Gastrocnemius medialis (tissue), 4 donors: ENCODE results near the gene PHLDB2. TPM values are rescaled to one million over a fixed set of nuclear protein-coding genes. Genes with fewer than 3 reads are reported as not detected.

ENCODE experiments used
- ATAC-seq, 2 donors: fragments of 150-250 bp; one replicate each; pipeline ENCODE4 v1.9.1; 2016
- DNase-seq, 2 donors: peaks; one replicate each; pipeline ENCODE4 v3.0.0-alpha.2; 2019
- H3K27ac ChIP-seq, 4 donors: fragments of 200-600 bp; sonication (generic); 1 replicate in 1 of 4; 2 replicates in 3 of 4; pipeline ENCODE4 v1.5.1; 2016 to 2018; ENCODE audit warnings: mild to moderate bottlenecking in 2 of 4, moderate library complexity in 1 of 4
- H3K27me3 ChIP-seq, 3 donors: fragments of 200-600 bp; sonication (generic) in 2 of 3; 1 replicate in 1 of 3; 2 replicates in 2 of 3; pipeline versions ENCODE4 v1.5.1 to v1.6.0; 2016 to 2019; ENCODE audit warnings: mild to moderate bottlenecking in 1 of 3, moderate library complexity in 1 of 3
- H3K36me3 ChIP-seq, 2 donors: fragments of 200-600 bp; sonication (generic) in 1 of 2; one replicate each; pipeline ENCODE4 v1.5.1; 2017 to 2018
- H3K4me1 ChIP-seq, 2 donors: fragments of 200-600 bp; sonication (generic) in 1 of 2; one replicate each; pipeline ENCODE4 v1.5.1; 2016 to 2017; ENCODE audit warnings: mild to moderate bottlenecking in 2 of 2
- H3K4me3 ChIP-seq, 4 donors: fragments of 200-600 bp; sonication (generic) in 3 of 4; 1 replicate in 1 of 4; 2 replicates in 3 of 4; pipeline ENCODE4 v1.5.1; 2016 to 2019; ENCODE audit warnings: mild to moderate bottlenecking in 2 of 4
- H3K9me3 ChIP-seq, 3 donors: fragments of 200-600 bp; sonication (generic) in 2 of 3; 1 replicate in 1 of 3; 2 replicates in 2 of 3; pipeline ENCODE4 v1.5.1; 2016 to 2019
- POLR2A ChIP-seq, 2 donors: fragments of 450-650 bp; IDR thresholded peaks; one replicate each; pipeline ENCODE4 v1.6.1; 2017; ENCODE audit warnings: antibody characterized with exemption in 2 of 2, mild to moderate bottlenecking in 2 of 2, moderate library complexity in 2 of 2
- in situ Hi-C, 4 donors: fragments of 200-750 bp; cut with MboI; loops; one replicate each; pipeline versions ENCODE4 v1.15.0 to v1.8.0; 2017; ENCODE audit warnings: low sequenced_read_pairs in 4 of 4
- intact Hi-C: fragments of 100-400 bp; cut with DNase I; formaldehyde crosslinking; loops from one replicate; pipeline ENCODE4 v1.15.1; 2023; ENCODE audit warnings: low total_unique reads
- total RNA-seq, 4 donors: library from RNA; depleted of rRNA; stranded (reverse); fragments of >200 nt; gene quantifications; one replicate each; pipeline versions ENCODE4 v1.1.0 to v1.2.3, GENCODE V29; 2016
- TF ChIP-seq, protein P1 (sequence below), 5 experiments: fragments of 450-650 bp in 3 of 5; fragments of 200-600 bp in 2 of 5; sonication (generic) in 2 of 5; IDR thresholded peaks in 4 of 5; conservative IDR thresholded peaks in 1 of 5; 1 replicate in 4 of 5; 2 replicates in 1 of 5; pipeline ENCODE4 v1.5.1; 2016 to 2019; ENCODE audit warnings: antibody characterized with exemption in 5 of 5, mild to moderate bottlenecking in 3 of 5, moderate library complexity in 3 of 5

PHLDB2 gene
- total RNA-seq, 4 donors from 2014 or later: 3.0 to 7.2 (median 4.0) TPM

DNA sequence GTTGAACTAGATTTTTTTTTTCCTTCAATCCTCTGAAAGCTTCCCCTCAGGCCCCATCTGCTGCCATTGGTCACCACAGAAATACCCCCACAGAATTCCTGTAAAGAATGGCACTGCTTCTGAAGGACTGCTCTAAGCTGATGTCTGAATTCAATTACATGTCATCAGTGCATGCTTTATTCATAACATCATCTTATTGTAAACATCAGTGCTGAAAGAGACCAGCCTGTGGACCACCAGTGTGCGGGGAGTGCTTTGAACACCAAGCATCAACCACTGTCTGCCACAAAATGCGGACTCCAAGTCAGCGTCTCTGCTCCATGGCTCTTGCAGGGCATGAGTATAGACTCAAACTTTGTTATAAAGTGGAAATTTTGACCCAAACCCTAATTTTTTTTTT is 11.6 kb downstream of the PHLDB2 start:
- TF ChIP-seq, protein P1, sequence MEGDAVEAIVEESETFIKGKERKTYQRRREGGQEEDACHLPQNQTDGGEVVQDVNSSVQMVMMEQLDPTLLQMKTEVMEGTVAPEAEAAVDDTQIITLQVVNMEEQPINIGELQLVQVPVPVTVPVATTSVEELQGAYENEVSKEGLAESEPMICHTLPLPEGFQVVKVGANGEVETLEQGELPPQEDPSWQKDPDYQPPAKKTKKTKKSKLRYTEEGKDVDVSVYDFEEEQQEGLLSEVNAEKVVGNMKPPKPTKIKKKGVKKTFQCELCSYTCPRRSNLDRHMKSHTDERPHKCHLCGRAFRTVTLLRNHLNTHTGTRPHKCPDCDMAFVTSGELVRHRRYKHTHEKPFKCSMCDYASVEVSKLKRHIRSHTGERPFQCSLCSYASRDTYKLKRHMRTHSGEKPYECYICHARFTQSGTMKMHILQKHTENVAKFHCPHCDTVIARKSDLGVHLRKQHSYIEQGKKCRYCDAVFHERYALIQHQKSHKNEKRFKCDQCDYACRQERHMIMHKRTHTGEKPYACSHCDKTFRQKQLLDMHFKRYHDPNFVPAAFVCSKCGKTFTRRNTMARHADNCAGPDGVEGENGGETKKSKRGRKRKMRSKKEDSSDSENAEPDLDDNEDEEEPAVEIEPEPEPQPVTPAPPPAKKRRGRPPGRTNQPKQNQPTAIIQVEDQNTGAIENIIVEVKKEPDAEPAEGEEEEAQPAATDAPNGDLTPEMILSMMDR (IDR thresholded peaks at IDR 0.05 in 4 of 5, conservative IDR thresholded peaks at IDR 0.05 in 1 of 5): no peak
- no peak for TF ChIP-seq POLR2A (IDR thresholded peaks at IDR 0.05)
- Histone ChIP-seq H3K27me3 (no peaks in the 10 kb centered on the region), H3K27ac (no peak overlapping the region), H3K4me3 (no peak overlapping the region), H3K4me1 (peaks cover 0 to 1% of the 10 kb centered on the region in 2 donors), H3K36me3 (no peaks in the 10 kb centered on the region), H3K9me3 (no peaks in the 10 kb centered on the region)
- no peak for DNase-seq
- intact Hi-C loops (no loop called here), in situ Hi-C loops (no loop called here)
- ATAC-seq: no peak

DNA sequence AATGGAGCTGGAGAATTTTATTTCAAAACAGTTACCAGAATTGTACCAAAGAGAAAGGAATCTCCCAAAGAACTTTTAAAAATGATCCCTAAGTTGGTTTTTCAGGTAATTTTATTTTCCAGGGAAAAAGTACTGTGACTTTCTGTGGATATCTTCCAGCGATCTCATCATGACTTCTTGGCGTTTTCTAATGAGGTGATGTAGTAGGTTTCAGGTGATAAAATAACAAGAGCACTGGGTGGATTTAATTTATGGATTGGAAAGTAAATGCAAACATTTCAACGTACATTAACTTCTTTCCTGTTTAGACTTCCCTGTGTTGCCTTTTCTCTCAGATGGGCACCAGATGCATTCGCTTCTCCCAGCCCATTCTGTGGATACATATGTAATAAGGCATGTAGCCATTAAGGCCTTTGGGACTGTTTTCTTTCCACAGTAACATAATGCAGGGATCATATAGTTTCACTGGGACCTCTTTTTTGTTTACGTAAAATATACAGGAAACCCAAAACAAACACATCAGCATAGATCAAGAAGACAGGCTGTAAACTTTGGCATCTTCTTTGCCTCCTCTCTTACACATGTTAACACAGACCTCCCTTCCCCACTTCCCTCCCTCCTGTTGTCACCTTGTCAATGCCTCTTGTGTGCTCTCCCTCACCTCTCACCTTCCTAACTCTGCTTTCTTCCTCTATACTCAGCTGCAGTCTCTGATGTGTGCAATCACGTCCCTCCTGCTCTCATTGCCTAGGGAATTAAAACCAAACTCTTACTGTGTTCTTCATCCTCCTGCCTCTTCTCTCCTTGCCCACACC is 13.0 kb downstream of the PHLDB2 start:
- no peak overlapping the region for H3K27ac ChIP-seq
- no peak for ATAC-seq
- in situ Hi-C loops: no loop called here

DNA sequence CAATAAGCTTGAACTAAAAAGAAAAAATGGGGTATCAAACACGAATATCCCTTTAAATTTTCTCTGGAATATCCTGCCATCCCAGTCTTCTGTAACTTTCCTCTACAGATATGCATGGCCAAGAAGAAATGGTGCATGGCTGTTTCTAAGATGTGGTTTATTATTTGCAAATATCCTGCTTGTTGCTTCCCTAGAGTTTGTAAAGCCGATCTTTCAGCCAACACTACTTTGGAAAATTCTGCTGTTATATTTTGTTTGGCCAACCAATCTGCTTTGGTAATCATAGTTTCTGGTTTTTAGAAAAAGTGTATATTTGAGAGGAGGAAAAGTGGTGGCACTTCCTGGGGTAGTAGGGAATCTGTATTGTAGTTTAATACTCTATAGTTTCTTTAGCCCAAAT is 13.9 kb downstream of the PHLDB2 start:
- no peak overlapping the region for H3K27ac ChIP-seq
- no peaks in the 10 kb centered on the region for H3K36me3 ChIP-seq
- ATAC-seq (no peak), DNase-seq (no peak)
- intact Hi-C loops (no loop called here), in situ Hi-C loops (no loop called here)
- H3K9me3 ChIP-seq: no peaks in the 10 kb centered on the region
- TF ChIP-seq POLR2A (IDR thresholded peaks at IDR 0.05): no peak
- TF ChIP-seq, protein P1 (IDR thresholded peaks at IDR 0.05 in 4 of 5, conservative IDR thresholded peaks at IDR 0.05 in 1 of 5): no peak
- H3K4me3 ChIP-seq: no peak overlapping the region
- H3K4me1 ChIP-seq: no peaks in the 10 kb centered on the region
- H3K27me3 ChIP-seq: no peaks in the 10 kb centered on the region

More for the DNA sequence above, 13.0 kb downstream of the PHLDB2 start:
- no peaks in the 10 kb centered on the region for H3K27me3 ChIP-seq
- no peak for DNase-seq
- TF ChIP-seq, protein P1 (IDR thresholded peaks at IDR 0.05 in 4 of 5, conservative IDR thresholded peaks at IDR 0.05 in 1 of 5): no peak
- TF ChIP-seq POLR2A (IDR thresholded peaks at IDR 0.05): no peak
- H3K36me3 ChIP-seq: no peaks in the 10 kb centered on the region
- H3K4me1 ChIP-seq: no peaks in the 10 kb centered on the region
- intact Hi-C loops: no loop called here
- no peak overlapping the region for H3K4me3 ChIP-seq
- H3K9me3 ChIP-seq: no peaks in the 10 kb centered on the region

DNA sequence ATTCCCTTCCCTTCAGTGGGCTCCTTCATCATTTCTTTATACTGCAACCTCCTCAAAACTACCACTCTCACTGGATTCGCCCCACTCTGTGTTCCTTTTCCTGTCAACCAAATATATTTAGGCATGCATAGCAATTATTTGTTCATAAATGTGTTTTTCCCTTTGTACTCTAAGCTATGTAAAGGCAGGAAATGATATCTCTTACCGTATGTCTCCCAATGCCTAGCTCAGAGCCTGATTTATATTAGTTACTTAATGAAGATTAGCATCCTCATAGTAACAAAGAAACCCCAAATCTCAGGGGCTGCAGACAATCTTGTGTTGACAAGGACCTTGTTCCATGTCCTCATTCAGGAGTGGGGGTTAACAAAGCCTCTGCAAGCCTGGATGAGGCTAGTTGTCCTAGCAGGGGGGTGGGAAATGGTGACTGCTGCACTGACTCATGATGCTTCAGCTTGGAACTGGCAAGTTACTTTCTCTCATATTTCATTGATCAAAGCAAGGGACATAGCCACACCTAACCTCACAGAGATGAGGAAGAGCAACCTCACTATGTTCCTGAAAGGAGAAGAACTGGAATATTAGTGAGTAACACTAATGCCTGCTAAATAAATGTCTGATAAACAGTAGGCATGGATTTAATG is 15.2 kb downstream of the PHLDB2 start:
- DNase-seq (no peak), ATAC-seq (no peak)
- H3K27me3 ChIP-seq: no peaks in the 10 kb centered on the region
- no peaks in the 10 kb centered on the region for H3K4me1 ChIP-seq
- intact Hi-C loops (no loop called here), in situ Hi-C loops (no loop called here)
- no peaks in the 10 kb centered on the region for H3K9me3 ChIP-seq
- H3K4me3 ChIP-seq: no peak overlapping the region
- TF ChIP-seq, protein P1 (IDR thresholded peaks at IDR 0.05 in 4 of 5, conservative IDR thresholded peaks at IDR 0.05 in 1 of 5): no peak
- TF ChIP-seq POLR2A (IDR thresholded peaks at IDR 0.05): no peak
- no peak overlapping the region for H3K27ac ChIP-seq
- no peaks in the 10 kb centered on the region for H3K36me3 ChIP-seq
